ENCODE measurements around the gene ACKR1. TPM values are rescaled to one million over a fixed set of nuclear protein-coding genes. Genes with fewer than 3 reads are reported as not detected.

Gene ACKR1
- total and polyA plus RNA-seq, 2 of the 13 experiments (the other 11 are each of a cell fraction or from before 2014, with no cell fraction given), result not detected

DNA sequence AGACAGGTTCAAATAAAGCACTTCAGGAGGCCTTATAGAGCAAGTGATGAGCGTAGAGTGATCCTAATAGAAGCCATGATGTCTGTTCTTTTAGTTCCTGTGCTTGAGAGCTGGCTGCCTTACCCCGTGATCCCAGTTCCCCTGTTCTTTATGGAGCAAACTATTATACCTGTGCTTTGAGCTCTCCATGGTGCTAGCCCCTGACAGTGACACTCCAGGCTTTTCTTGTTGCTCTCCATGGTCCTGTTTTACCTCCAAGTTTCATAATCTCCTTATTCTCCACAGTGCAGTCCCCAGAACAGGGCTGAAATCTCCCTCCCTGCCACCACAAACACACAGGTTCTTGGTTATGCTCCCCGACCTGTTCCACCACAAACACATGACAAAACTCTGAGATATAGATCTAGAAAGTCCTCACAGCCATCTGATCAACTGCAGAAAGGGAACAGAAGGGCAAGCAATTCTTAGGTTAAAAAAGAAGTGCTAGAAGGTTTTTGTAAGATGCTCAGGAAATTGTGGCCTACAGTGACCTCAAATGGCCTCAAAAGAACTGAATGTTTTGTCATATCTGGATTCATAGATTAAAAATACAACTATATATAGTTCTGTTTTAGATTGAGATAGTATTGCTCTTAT lies 27.3 kb upstream of the ACKR1 start (continued):
- TF ChIP-seq NFIB (CRISPR knock-in tag; IDR thresholded peaks at IDR 0.05; ENCODE audit: borderline replicate concordance) (no peak), PHF20 (CRISPR knock-in tag; IDR thresholded peaks at IDR 0.05) (peak; percentile 68), RAD51 (IDR thresholded peaks at IDR 0.05; ENCODE audit: borderline replicate concordance) (no peak), ZSCAN31 (CRISPR knock-in tag; IDR thresholded peaks at IDR 0.05; ENCODE audit: low read depth) (no peak), IKZF4 (CRISPR knock-in tag; IDR thresholded peaks at IDR 0.05; ENCODE audit: borderline replicate concordance, low read depth, not compliant biosample characterization) (peak; percentile 47), GPN1 (CRISPR knock-in tag; IDR thresholded peaks at IDR 0.05; ENCODE audit: borderline replicate concordance) (peak; percentile 95; the same call in 1 of the 2 replicates), ZNF709 (CRISPR knock-in tag; IDR thresholded peaks at IDR 0.05) (peak; percentile 78; the same call in 1 of the 2 replicates), ZNF333 (CRISPR knock-in tag; IDR thresholded peaks at IDR 0.05; ENCODE audit: borderline replicate concordance) (0 out of 2 replicates have a peak, but pooled peaks have one; percentile 44), STAG1 (CRISPR knock-in tag; IDR thresholded peaks at IDR 0.05) (peak; percentile 5; the same call in 1 of the 2 replicates), ZBTB42 (CRISPR knock-in tag; IDR thresholded peaks at IDR 0.05) (no peak), NFRKB (IDR thresholded peaks at IDR 0.05) (no peak), NFAT5 (CRISPR knock-in tag; IDR thresholded peaks at IDR 0.05) (peak; percentile 98), ZNF619 (CRISPR knock-in tag; IDR thresholded peaks at IDR 0.05) (no peak), ZNF224 (CRISPR knock-in tag; IDR thresholded peaks at IDR 0.05) (no peak), WIZ (CRISPR knock-in tag; IDR thresholded peaks at IDR 0.05) (peak; percentile 99), ZNF235 (CRISPR knock-in tag; IDR thresholded peaks at IDR 0.05; ENCODE audit: borderline replicate concordance) (0 out of 2 replicates have a peak, but pooled peaks have one; percentile 65), REXO4 (CRISPR knock-in tag; IDR thresholded peaks at IDR 0.05; ENCODE audit: borderline replicate concordance) (no peak), SP4 (CRISPR knock-in tag; IDR thresholded peaks at IDR 0.05) (no peak), NFKB2 (CRISPR knock-in tag; IDR thresholded peaks at IDR 0.05; ENCODE audit: borderline replicate concordance) (peak; percentile 56; the same call in 1 of the 2 replicates), KLF11 (CRISPR knock-in tag; IDR thresholded peaks at IDR 0.05) (peak; percentile 100)
- TF ChIP-seq, protein P1, sequence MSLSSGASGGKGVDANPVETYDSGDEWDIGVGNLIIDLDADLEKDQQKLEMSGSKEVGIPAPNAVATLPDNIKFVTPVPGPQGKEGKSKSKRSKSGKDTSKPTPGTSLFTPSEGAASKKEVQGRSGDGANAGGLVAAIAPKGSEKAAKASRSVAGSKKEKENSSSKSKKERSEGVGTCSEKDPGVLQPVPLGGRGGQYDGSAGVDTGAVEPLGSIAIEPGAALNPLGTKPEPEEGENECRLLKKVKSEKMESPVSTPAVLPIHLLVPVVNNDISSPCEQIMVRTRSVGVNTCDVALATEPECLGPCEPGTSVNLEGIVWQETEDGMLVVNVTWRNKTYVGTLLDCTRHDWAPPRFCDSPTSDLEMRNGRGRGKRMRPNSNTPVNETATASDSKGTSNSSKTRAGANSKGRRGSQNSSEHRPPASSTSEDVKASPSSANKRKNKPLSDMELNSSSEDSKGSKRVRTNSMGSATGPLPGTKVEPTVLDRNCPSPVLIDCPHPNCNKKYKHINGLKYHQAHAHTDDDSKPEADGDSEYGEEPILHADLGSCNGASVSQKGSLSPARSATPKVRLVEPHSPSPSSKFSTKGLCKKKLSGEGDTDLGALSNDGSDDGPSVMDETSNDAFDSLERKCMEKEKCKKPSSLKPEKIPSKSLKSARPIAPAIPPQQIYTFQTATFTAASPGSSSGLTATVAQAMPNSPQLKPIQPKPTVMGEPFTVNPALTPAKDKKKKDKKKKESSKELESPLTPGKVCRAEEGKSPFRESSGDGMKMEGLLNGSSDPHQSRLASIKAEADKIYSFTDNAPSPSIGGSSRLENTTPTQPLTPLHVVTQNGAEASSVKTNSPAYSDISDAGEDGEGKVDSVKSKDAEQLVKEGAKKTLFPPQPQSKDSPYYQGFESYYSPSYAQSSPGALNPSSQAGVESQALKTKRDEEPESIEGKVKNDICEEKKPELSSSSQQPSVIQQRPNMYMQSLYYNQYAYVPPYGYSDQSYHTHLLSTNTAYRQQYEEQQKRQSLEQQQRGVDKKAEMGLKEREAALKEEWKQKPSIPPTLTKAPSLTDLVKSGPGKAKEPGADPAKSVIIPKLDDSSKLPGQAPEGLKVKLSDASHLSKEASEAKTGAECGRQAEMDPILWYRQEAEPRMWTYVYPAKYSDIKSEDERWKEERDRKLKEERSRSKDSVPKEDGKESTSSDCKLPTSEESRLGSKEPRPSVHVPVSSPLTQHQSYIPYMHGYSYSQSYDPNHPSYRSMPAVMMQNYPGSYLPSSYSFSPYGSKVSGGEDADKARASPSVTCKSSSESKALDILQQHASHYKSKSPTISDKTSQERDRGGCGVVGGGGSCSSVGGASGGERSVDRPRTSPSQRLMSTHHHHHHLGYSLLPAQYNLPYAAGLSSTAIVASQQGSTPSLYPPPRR (CRISPR knock-in tag; IDR thresholded peaks at IDR 0.05; ENCODE audit: borderline replicate concordance), result no peak

Measured in HepG2 (cell line).